ENCODE results near the gene ZNF878. TPM values are rescaled to one million over a fixed set of nuclear protein-coding genes. Genes with fewer than 3 reads are reported as not detected.

ZNF878 gene
- total RNA-seq, 2 experiments from 2014 or later = 1.0 TPM

DNA sequence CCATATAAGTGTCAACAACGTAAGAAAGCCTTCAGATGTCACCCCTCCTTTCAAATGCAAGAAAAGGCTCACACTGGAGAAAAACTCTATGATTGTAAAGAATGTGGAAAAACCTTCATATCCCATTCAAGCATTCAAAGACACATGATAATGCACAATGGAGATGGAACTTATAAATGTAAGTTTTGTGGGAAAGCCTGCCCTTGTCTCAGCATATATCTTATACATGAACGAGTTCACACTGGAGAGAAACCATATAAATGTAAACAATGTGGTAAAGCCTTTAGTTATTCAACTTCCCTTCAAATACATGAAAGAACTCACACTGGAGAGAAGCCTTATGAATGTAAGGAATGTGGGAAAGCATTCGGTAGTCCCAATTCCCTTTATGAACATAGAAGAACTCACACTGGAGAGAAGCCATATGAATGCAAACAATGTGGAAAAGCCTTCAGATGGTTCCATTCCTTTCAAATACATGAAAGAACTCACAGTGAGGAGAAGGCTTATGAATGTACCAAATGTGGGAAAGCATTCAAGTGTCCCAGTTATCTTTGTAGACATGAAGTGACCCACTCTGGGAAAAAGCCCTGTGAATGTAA lies 22.9 kb upstream of the ZNF878 start:
- Histone ChIP-seq H2AFZ (ENCODE audit: low read length) (no peak overlapping the region), H3K4me2 (ENCODE audit: low read length) (no peak overlapping the region), H3K36me3 (ENCODE audit: insufficient read depth, low read length) (peaks cover 74% of the 10 kb centered on the region), H4K20me1 (ENCODE audit: insufficient read depth, low read length) (no peaks in the 10 kb centered on the region), H3K9me3 (ENCODE audit: low read length) (peaks cover 62% of the 10 kb centered on the region), H3K4me1 (ENCODE audit: insufficient read depth, low read length, poor library complexity, severe bottlenecking) (peaks cover 12% of the 10 kb centered on the region), H3K27ac (ENCODE audit: low read depth, low read length, poor library complexity, severe bottlenecking) (no peak overlapping the region), H3K4me3 (ENCODE audit: low read depth, low read length, poor library complexity, severe bottlenecking) (no peak overlapping the region), H3K9me2 (ENCODE audit: insufficient read depth, low read length) (no peaks in the 10 kb centered on the region), H3K79me2 (ENCODE audit: insufficient read depth, low read depth, low read length) (no peaks in the 10 kb centered on the region)
- no TSS peak for BruUV-seq (replicated peaks)
- DNase-seq (ENCODE audit: low spot score) = no peak
- ChIA-PET CTCF (ENCODE audit: unreplicated experiment) (no interaction called here), POLR2A (no interaction called here)
- no peak for TF ChIP-seq EZH2phosphoT487 (IDR thresholded peaks at IDR 0.05; ENCODE audit: borderline replicate concordance, low read depth, low read length)
- no peak for TF ChIP-seq CTCF (conservative IDR thresholded peaks at IDR 0.05; ENCODE audit: low read length)
- intact Hi-C loops (cut with micrococcal nuclease; ENCODE audit: unreplicated experiment) = no loop called here

DNA sequence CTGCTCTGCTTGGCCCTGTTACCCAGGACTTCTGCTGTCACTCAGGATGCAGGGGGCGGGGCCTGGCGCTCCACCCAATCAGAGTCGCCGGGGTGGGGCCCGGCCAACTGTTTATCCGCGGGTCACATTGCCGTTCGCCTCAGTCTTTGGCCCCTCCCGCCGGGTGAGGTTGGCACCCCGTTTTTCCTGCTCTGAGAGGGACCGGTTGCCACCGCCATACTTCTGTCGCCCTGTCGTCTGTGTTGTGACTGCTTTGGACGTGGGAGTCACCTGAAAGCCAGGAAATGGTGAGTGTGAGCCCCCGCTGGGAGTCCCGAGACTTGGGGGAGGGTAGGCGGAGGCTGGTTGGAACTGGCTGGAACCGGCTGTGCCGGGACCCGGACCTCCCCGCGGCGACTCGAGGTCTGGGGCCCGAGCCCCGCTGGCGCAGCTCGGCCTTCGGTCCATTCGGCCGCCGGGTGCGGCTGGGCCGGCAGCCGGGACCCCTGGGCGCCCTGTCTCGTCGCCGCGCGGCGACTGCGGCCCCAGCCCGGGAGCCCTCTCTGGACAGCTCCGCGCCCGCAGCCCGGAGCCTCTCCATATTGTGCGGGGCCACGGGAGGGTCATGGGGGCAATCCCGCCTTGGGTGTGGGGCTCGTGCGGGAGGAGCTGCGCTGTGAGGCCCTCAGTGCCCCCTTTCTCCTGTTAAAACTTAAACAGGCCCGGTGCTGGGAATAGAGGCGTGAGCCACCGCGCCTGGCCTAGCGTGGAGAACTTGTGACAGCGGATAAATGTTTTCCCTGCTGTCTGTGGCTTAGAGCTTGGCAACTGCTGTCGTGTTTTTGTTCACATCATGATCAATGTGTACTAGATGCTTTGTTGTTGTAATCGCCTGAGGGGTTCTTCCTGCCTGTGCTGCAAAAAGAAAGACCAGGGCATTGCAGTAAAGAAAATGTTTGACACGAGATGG lies 12.1 kb upstream of the ZNF878 start, which contains the start of gene ZNF844:
TSS of gene ZNF844 (plus strand) at position 142 of the 949 bp plus-strand sequence. CDS start at position 285, 143 bp downstream.
- TSS peak; percentile 83 for BruUV-seq (replicated peaks)
- Histone ChIP-seq H4K20me1 (ENCODE audit: insufficient read depth, low read length) (no peaks in the 10 kb centered on the region), H2AFZ (ENCODE audit: low read length) (peak within 1 kb of the TSS; percentile 84), H3K4me3 (ENCODE audit: low read depth, low read length, poor library complexity, severe bottlenecking) (peak within 1 kb of the TSS; percentile 87), H3K36me3 (ENCODE audit: insufficient read depth, low read length) (no peaks in the 10 kb centered on the region), H3K4me1 (ENCODE audit: insufficient read depth, low read length, poor library complexity, severe bottlenecking) (peaks cover 11% of the 10 kb centered on the region), H3K9me2 (ENCODE audit: insufficient read depth, low read length) (no peaks in the 10 kb centered on the region), H3K4me2 (ENCODE audit: low read length) (peak within 1 kb of the TSS; percentile 88), H3K27ac (ENCODE audit: low read depth, low read length, poor library complexity, severe bottlenecking) (peak within 1 kb of the TSS; percentile 53), H3K79me2 (ENCODE audit: insufficient read depth, low read depth, low read length) (peaks cover 15% of the 10 kb centered on the region; the same call in 1 of the 2 replicates), H3K9me3 (ENCODE audit: low read length) (no peaks in the 10 kb centered on the region)
- TF ChIP-seq CTCF (conservative IDR thresholded peaks at IDR 0.05; ENCODE audit: low read length) = no peak
- ChIA-PET CTCF (ENCODE audit: unreplicated experiment) (no interaction called here), POLR2A (no interaction called here)
- DNase-seq (ENCODE audit: low spot score) = peak; percentile 89
- intact Hi-C loops (cut with micrococcal nuclease; ENCODE audit: unreplicated experiment) = no loop called here
